ENCODE data around the gene ALPG.
"Not testable (repeated sequence)": the region's sequence is repeated elsewhere in the genome, so short reads cannot be mapped to it uniquely, and the experiment has no call there.

ALPG gene

GRCh38 chr2:232444409-232445148, 37.9 kb downstream of the ALPG start:
- Histone ChIP-seq H3K9me3 (ENCODE audit: control insufficient read depth in 5 of 5, low read length in 5 of 5) (no peaks in the 10 kb centered on the region), H3K27ac (ENCODE audit: low read depth, low read length) (no peak overlapping the region), H3K9ac (ENCODE audit: low read length in 5 of 5) (no peak overlapping the region), H3K27me3 (ENCODE audit: control insufficient read depth in 5 of 5, insufficient read depth in 4 of 5, low read length in 5 of 5) (peaks cover 0 to 20% (median 10%) of the 10 kb centered on the region in 5 donors), H3K4me1 (ENCODE audit: control insufficient read depth in 5 of 5, insufficient read depth in 5 of 5, low read length in 5 of 5) (peaks cover 0 to 5% (median 0%) of the 10 kb centered on the region in 5 donors), H3K4me3 (ENCODE audit: low read depth in 1 of 5, low read length in 5 of 5) (no peak overlapping the region), H3K36me3 (ENCODE audit: control insufficient read depth in 5 of 5, insufficient read depth in 5 of 5, low read length in 5 of 5) (no peaks in the 10 kb centered on the region)

GRCh38 chr2:232445149-232445885, 38.7 kb downstream of the ALPG start:
- H3K27me3 ChIP-seq (ENCODE audit: control insufficient read depth in 5 of 5, insufficient read depth in 4 of 5, low read length in 5 of 5) = peaks cover 0 to 20% (median 10%) of the 10 kb centered on the region in 5 donors
- H3K9me3 ChIP-seq (ENCODE audit: control insufficient read depth in 5 of 5, low read length in 5 of 5); H3K36me3 ChIP-seq (ENCODE audit: control insufficient read depth in 5 of 5, insufficient read depth in 5 of 5, low read length in 5 of 5); H3K4me1 ChIP-seq (ENCODE audit: control insufficient read depth in 5 of 5, insufficient read depth in 5 of 5, low read length in 5 of 5); H3K27ac ChIP-seq (ENCODE audit: low read depth, low read length); H3K4me3 ChIP-seq (ENCODE audit: low read depth in 1 of 5, low read length in 5 of 5); H3K9ac ChIP-seq (ENCODE audit: low read length in 5 of 5): not testable (repeated sequence)

- H3K4me3 ChIP-seq (ENCODE audit: low read depth in 1 of 5, low read length in 5 of 5); H3K27ac ChIP-seq (ENCODE audit: low read depth, low read length); H3K4me1 ChIP-seq (ENCODE audit: control insufficient read depth in 5 of 5, insufficient read depth in 5 of 5, low read length in 5 of 5); H3K9ac ChIP-seq (ENCODE audit: low read length in 5 of 5); H3K36me3 ChIP-seq (ENCODE audit: control insufficient read depth in 5 of 5, insufficient read depth in 5 of 5, low read length in 5 of 5); H3K9me3 ChIP-seq (ENCODE audit: control insufficient read depth in 5 of 5, low read length in 5 of 5): not testable (repeated sequence)
- peaks cover 0 to 14% (median 5%) of the 10 kb centered on the region in 5 donors for H3K27me3 ChIP-seq (ENCODE audit: control insufficient read depth in 5 of 5, insufficient read depth in 4 of 5, low read length in 5 of 5)
Observed at GRCh38 chr2:232446266-232446777, 39.7 kb downstream of the ALPG start.

GRCh38 chr2:232447091-232447620, 40.5 kb downstream of the ALPG start:
- H3K27ac ChIP-seq (ENCODE audit: low read depth, low read length) = no peak overlapping the region
- H3K4me3 ChIP-seq (ENCODE audit: low read depth in 1 of 5, low read length in 5 of 5) = no peak overlapping the region

GRCh38 chr2:232447638-232448303, 41.1 kb downstream of the ALPG start:
- Histone ChIP-seq H3K27ac (ENCODE audit: low read depth, low read length) (no peak overlapping the region), H3K36me3 (ENCODE audit: control insufficient read depth in 5 of 5, insufficient read depth in 5 of 5, low read length in 5 of 5) (no peaks in the 10 kb centered on the region), H3K9ac (ENCODE audit: low read length in 5 of 5) (no peak overlapping the region), H3K9me3 (ENCODE audit: control insufficient read depth in 5 of 5, low read length in 5 of 5) (no peaks in the 10 kb centered on the region), H3K4me3 (ENCODE audit: low read depth in 1 of 5, low read length in 5 of 5) (no peak overlapping the region), H3K27me3 (ENCODE audit: control insufficient read depth in 5 of 5, insufficient read depth in 4 of 5, low read length in 5 of 5) (peaks cover 0 to 13% (median 4%) of the 10 kb centered on the region in 5 donors), H3K4me1 (ENCODE audit: control insufficient read depth in 5 of 5, insufficient read depth in 5 of 5, low read length in 5 of 5) (peaks cover 0 to 5% (median 0%) of the 10 kb centered on the region in 5 donors)

More at GRCh38 chr2:232447091-232447620, 40.5 kb downstream of the ALPG start:
- H3K4me1 ChIP-seq (ENCODE audit: control insufficient read depth in 5 of 5, insufficient read depth in 5 of 5, low read length in 5 of 5) = peaks cover 0 to 5% (median 0%) of the 10 kb centered on the region in 5 donors
- H3K9ac ChIP-seq (ENCODE audit: low read length in 5 of 5) = no peak overlapping the region
- no peaks in the 10 kb centered on the region for H3K9me3 ChIP-seq (ENCODE audit: control insufficient read depth in 5 of 5, low read length in 5 of 5)
- no peaks in the 10 kb centered on the region for H3K36me3 ChIP-seq (ENCODE audit: control insufficient read depth in 5 of 5, insufficient read depth in 5 of 5, low read length in 5 of 5)
- H3K27me3 ChIP-seq (ENCODE audit: control insufficient read depth in 5 of 5, insufficient read depth in 4 of 5, low read length in 5 of 5) = peaks cover 0 to 13% (median 4%) of the 10 kb centered on the region in 5 donors

GRCh38 chr2:232448304-232448690, 41.7 kb downstream of the ALPG start:
- no peaks in the 10 kb centered on the region for H3K36me3 ChIP-seq (ENCODE audit: control insufficient read depth in 5 of 5, insufficient read depth in 5 of 5, low read length in 5 of 5)
- peaks cover 0 to 5% (median 0%) of the 10 kb centered on the region in 5 donors for H3K4me1 ChIP-seq (ENCODE audit: control insufficient read depth in 5 of 5, insufficient read depth in 5 of 5, low read length in 5 of 5)
- no peaks in the 10 kb centered on the region for H3K9me3 ChIP-seq (ENCODE audit: control insufficient read depth in 5 of 5, low read length in 5 of 5)
- no peak overlapping the region for H3K9ac ChIP-seq (ENCODE audit: low read length in 5 of 5)
- H3K27me3 ChIP-seq (ENCODE audit: control insufficient read depth in 5 of 5, insufficient read depth in 4 of 5, low read length in 5 of 5) = peaks cover 0 to 13% (median 4%) of the 10 kb centered on the region in 5 donors
- H3K27ac ChIP-seq (ENCODE audit: low read depth, low read length) = no peak overlapping the region
- no peak overlapping the region for H3K4me3 ChIP-seq (ENCODE audit: low read depth in 1 of 5, low read length in 5 of 5)

GRCh38 chr2:232449964-232450363, 43.3 kb downstream of the ALPG start:
- Histone ChIP-seq H3K4me3 (ENCODE audit: low read depth in 1 of 5, low read length in 5 of 5) (no peak overlapping the region), H3K4me1 (ENCODE audit: control insufficient read depth in 5 of 5, insufficient read depth in 5 of 5, low read length in 5 of 5) (no peaks in the 10 kb centered on the region), H3K9ac (ENCODE audit: low read length in 5 of 5) (no peak overlapping the region), H3K36me3 (ENCODE audit: control insufficient read depth in 5 of 5, insufficient read depth in 5 of 5, low read length in 5 of 5) (no peaks in the 10 kb centered on the region), H3K9me3 (ENCODE audit: control insufficient read depth in 5 of 5, low read length in 5 of 5) (no peaks in the 10 kb centered on the region), H3K27me3 (ENCODE audit: control insufficient read depth in 5 of 5, insufficient read depth in 4 of 5, low read length in 5 of 5) (peaks cover 0 to 7% (median 3%) of the 10 kb centered on the region in 5 donors), H3K27ac (ENCODE audit: low read depth, low read length) (no peak overlapping the region)

GRCh38 chr2:232451645-232452044, 45.0 kb downstream of the ALPG start:
- not testable (repeated sequence) for H3K9ac ChIP-seq (ENCODE audit: low read length in 5 of 5); H3K27ac ChIP-seq (ENCODE audit: low read depth, low read length); H3K4me1 ChIP-seq (ENCODE audit: control insufficient read depth in 5 of 5, insufficient read depth in 5 of 5, low read length in 5 of 5); H3K36me3 ChIP-seq (ENCODE audit: control insufficient read depth in 5 of 5, insufficient read depth in 5 of 5, low read length in 5 of 5); H3K4me3 ChIP-seq (ENCODE audit: low read depth in 1 of 5, low read length in 5 of 5); H3K9me3 ChIP-seq (ENCODE audit: control insufficient read depth in 5 of 5, low read length in 5 of 5)
- H3K27me3 ChIP-seq (ENCODE audit: control insufficient read depth in 5 of 5, insufficient read depth in 4 of 5, low read length in 5 of 5) = peaks cover 3 to 15% (median 5%) of the 10 kb centered on the region in 5 donors

GRCh38 chr2:232454630-232455029, 48.0 kb downstream of the ALPG start:
- Histone ChIP-seq H3K9me3 (ENCODE audit: control insufficient read depth in 5 of 5, low read length in 5 of 5) (no peaks in the 10 kb centered on the region), H3K9ac (ENCODE audit: low read length in 5 of 5) (no peak overlapping the region), H3K4me1 (ENCODE audit: control insufficient read depth in 5 of 5, insufficient read depth in 5 of 5, low read length in 5 of 5) (no peaks in the 10 kb centered on the region), H3K27ac (ENCODE audit: low read depth, low read length) (no peak overlapping the region), H3K27me3 (ENCODE audit: control insufficient read depth in 5 of 5, insufficient read depth in 4 of 5, low read length in 5 of 5) (peaks cover 22 to 38% (median 26%) of the 10 kb centered on the region in 5 donors), H3K36me3 (ENCODE audit: control insufficient read depth in 5 of 5, insufficient read depth in 5 of 5, low read length in 5 of 5) (no peaks in the 10 kb centered on the region), H3K4me3 (ENCODE audit: low read depth in 1 of 5, low read length in 5 of 5) (no peak overlapping the region)

Data from subcutaneous abdominal adipose tissue (tissue), 5 donors.